ENCODE results near the gene NRDE2.
"Not testable (repeated sequence)": the region's sequence is repeated elsewhere in the genome, so short reads cannot be mapped to it uniquely, and the experiment has no call there.

Gene NRDE2

DNA sequence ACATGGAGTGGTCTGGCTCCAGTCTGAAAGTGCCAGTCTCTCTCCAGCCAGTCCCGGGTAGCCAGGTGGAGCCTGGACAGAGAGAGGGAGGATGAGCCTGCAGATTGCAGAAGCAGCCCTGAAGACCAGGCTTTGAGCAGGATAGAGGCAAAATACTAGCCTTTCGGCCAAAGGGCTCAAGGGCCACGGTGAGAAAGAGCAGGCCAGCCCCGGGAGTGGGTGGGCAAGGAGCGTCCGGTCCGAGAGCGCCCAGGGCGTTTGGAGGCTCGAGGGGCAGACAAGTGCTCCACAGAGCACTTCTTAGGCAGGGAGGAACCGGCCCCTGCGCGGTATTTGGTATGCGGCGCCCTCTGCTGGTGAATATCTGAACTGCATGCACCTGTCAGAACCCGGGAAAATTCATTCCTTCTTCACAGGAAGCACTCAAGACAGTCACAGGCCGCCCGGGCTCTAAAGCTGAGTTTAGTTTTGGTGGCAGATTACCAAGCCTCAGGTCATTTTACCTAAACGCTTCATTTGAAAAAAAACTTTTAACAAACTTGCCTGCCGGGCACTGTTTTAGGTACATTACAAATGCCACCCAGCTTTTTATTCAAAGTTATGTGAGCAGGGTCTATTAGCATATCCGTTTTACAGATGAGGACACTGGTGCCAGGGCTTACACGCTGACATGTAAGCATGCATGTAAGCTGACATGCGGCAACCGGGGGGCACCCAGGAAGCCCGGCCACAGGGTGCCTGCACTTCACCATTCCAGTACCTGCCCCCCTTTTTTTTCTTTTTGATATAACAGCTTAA lies 96.4 kb downstream of the NRDE2 start:
- TF ChIP-seq EZH2 (optimal IDR thresholded peaks at IDR 0.05; ENCODE audit: low read depth, low read length) (no peak), EZH2phosphoT487 (IDR thresholded peaks at IDR 0.05; ENCODE audit: low read length) (no peak), CTCF (IDR thresholded peaks at IDR 0.05; ENCODE audit: low read length) (peak; percentile 64)
- no peaks in the 10 kb centered on the region for H3K9me3 ChIP-seq (replicated peaks; ENCODE audit: insufficient read depth, low read length)
- H3K4me2 ChIP-seq (ENCODE audit: low read depth, low read length): peak overlapping the region; percentile 33; the same call in 1 of the 2 replicates
- no peaks in the 10 kb centered on the region for H3K27me3 ChIP-seq (replicated peaks; ENCODE audit: insufficient read depth, low read length)
- peak overlapping the region; percentile 34; the same call in 1 of the 2 replicates for H2AFZ ChIP-seq (ENCODE audit: low read length)
- H3K36me3 ChIP-seq (replicated peaks; ENCODE audit: insufficient read depth, low read length): no peaks in the 10 kb centered on the region
- H3K9me2 ChIP-seq (replicated peaks; ENCODE audit: insufficient read depth, low read length): no peaks in the 10 kb centered on the region
- H3K27ac ChIP-seq (ENCODE audit: low read length): no peak overlapping the region
- H3F3A ChIP-seq (ENCODE audit: insufficient read depth, low read length): no peaks in the 10 kb centered on the region
- peak; percentile 46 for DNase-seq
- H3K79me2 ChIP-seq (ENCODE audit: low read length): no peaks in the 10 kb centered on the region
- no peak overlapping the region for H3K9ac ChIP-seq (ENCODE audit: low read length)
- no peak overlapping the region for H3K4me3 ChIP-seq (ENCODE audit: low read length)
- 0 out of 2 replicates have a peak, but pooled peaks cover 4% of the 10 kb centered on the region for H3K4me1 ChIP-seq (ENCODE audit: low read length)
- no peaks in the 10 kb centered on the region for H4K20me1 ChIP-seq (ENCODE audit: insufficient read depth, low read length)

- H3K27me3 ChIP-seq (replicated peaks; ENCODE audit: insufficient read depth, low read length); H3K27ac ChIP-seq (ENCODE audit: low read length); H3K36me3 ChIP-seq (replicated peaks; ENCODE audit: insufficient read depth, low read length); H3K79me2 ChIP-seq (ENCODE audit: low read length); H3K4me2 ChIP-seq (ENCODE audit: low read depth, low read length); H3K9me3 ChIP-seq (replicated peaks; ENCODE audit: insufficient read depth, low read length); H3K4me1 ChIP-seq (ENCODE audit: low read length); H3K9me2 ChIP-seq (replicated peaks; ENCODE audit: insufficient read depth, low read length); DNase-seq; H3K4me3 ChIP-seq (ENCODE audit: low read length); H4K20me1 ChIP-seq (ENCODE audit: insufficient read depth, low read length); H3F3A ChIP-seq (ENCODE audit: insufficient read depth, low read length); H3K9ac ChIP-seq (ENCODE audit: low read length); H2AFZ ChIP-seq (ENCODE audit: low read length): not testable (repeated sequence)
Observed at GRCh38 chr14:90229942-90230341, 101.8 kb downstream of the NRDE2 start.

- no peak for DNase-seq
- no peaks in the 10 kb centered on the region for H3K27me3 ChIP-seq (replicated peaks; ENCODE audit: insufficient read depth, low read length)
- TF ChIP-seq EZH2 (optimal IDR thresholded peaks at IDR 0.05; ENCODE audit: low read depth, low read length) (no peak), EZH2phosphoT487 (IDR thresholded peaks at IDR 0.05; ENCODE audit: low read length) (no peak), CTCF (IDR thresholded peaks at IDR 0.05; ENCODE audit: low read length) (no peak)
Observed at GRCh38 chr14:90228478-90228877, 103.3 kb downstream of the NRDE2 start.

More at GRCh38 chr14:90228478-90228877, 103.3 kb downstream of the NRDE2 start:
- H3K4me1 ChIP-seq (ENCODE audit: low read length): no peaks in the 10 kb centered on the region
- H4K20me1 ChIP-seq (ENCODE audit: insufficient read depth, low read length): no peaks in the 10 kb centered on the region
- H3K36me3 ChIP-seq (replicated peaks; ENCODE audit: insufficient read depth, low read length): no peaks in the 10 kb centered on the region
- no peaks in the 10 kb centered on the region for H3K9me2 ChIP-seq (replicated peaks; ENCODE audit: insufficient read depth, low read length)
- no peak overlapping the region for H3K4me2 ChIP-seq (ENCODE audit: low read depth, low read length)
- no peak overlapping the region for H3K4me3 ChIP-seq (ENCODE audit: low read length)
- no peak overlapping the region for H2AFZ ChIP-seq (ENCODE audit: low read length)
- H3K9ac ChIP-seq (ENCODE audit: low read length): no peak overlapping the region
- no peaks in the 10 kb centered on the region for H3K9me3 ChIP-seq (replicated peaks; ENCODE audit: insufficient read depth, low read length)
- no peaks in the 10 kb centered on the region for H3F3A ChIP-seq (ENCODE audit: insufficient read depth, low read length)
- H3K79me2 ChIP-seq (ENCODE audit: low read length): no peaks in the 10 kb centered on the region
- no peak overlapping the region for H3K27ac ChIP-seq (ENCODE audit: low read length)

Measured in MM.1S (cell line).